Measurements from ENCODE around the gene ILF2.
A peak's percentile ranks its signal among the peaks of the same experiment; 100 is the strongest.
"Not testable (repeated sequence)": the region's sequence is repeated elsewhere in the genome, so short reads cannot be mapped to it uniquely, and the experiment has no call there.

Gene ILF2
- 143 to 148 reads per million in 2 donors for total RNA-seq

- peak; percentile 60 for DNase-seq
Observed at GRCh38 chr1:153670859-153671627, at the start of gene ILF2. Gene ILF2, minus strand, starts transcription at chr1:153670993. Its CDS starts 71 bp downstream, at chr1:153670922.

GRCh38 chr1:153717330-153717729 lies 46.5 kb upstream of the ILF2 start:
- no peak for DNase-seq

GRCh38 chr1:153716211-153716610 lies 45.4 kb upstream of the ILF2 start:
- DNase-seq = not testable (repeated sequence)

GRCh38 chr1:153711026-153711425 lies 40.2 kb upstream of the ILF2 start:
- no peak for DNase-seq

- DNase-seq = no peak
Observed at GRCh38 chr1:153705484-153705883, 34.7 kb upstream of the ILF2 start.

- DNase-seq = no peak
Observed at GRCh38 chr1:153699768-153700167, 29.0 kb upstream of the ILF2 start.

GRCh38 chr1:153698923-153699714 lies 28.3 kb upstream of the ILF2 start:
- DNase-seq = no peak

GRCh38 chr1:153698020-153698922 lies 27.5 kb upstream of the ILF2 start:
- DNase-seq = no peak

- DNase-seq = no peak
Observed at GRCh38 chr1:153697191-153698019, 26.6 kb upstream of the ILF2 start.

- no peak for DNase-seq
Observed at GRCh38 chr1:153696741-153697140, 25.9 kb upstream of the ILF2 start.

- DNase-seq = no peak
Observed at GRCh38 chr1:153693466-153693865, 22.7 kb upstream of the ILF2 start.

GRCh38 chr1:153688736-153689328 lies 18.0 kb upstream of the ILF2 start:
- DNase-seq = no peak

- no peak for DNase-seq
Observed at GRCh38 chr1:153688276-153688675, 17.5 kb upstream of the ILF2 start.

GRCh38 chr1:153687346-153688125 lies 16.7 kb upstream of the ILF2 start:
- DNase-seq = no peak

- no peak for DNase-seq
Observed at GRCh38 chr1:153685544-153686340, 14.9 kb upstream of the ILF2 start.

GRCh38 chr1:153684892-153685291 lies 14.1 kb upstream of the ILF2 start:
- DNase-seq = no peak

- DNase-seq = no peak
Observed at GRCh38 chr1:153683854-153684253, 13.1 kb upstream of the ILF2 start.

GRCh38 chr1:153682730-153683129 lies 11.9 kb upstream of the ILF2 start:
- DNase-seq = no peak

- DNase-seq = no peak
Observed at GRCh38 chr1:153680120-153680403, 9.3 kb upstream of the ILF2 start.
